Measurements from ENCODE around the gene ACTR3C. TPM values are rescaled to one million over a fixed set of nuclear protein-coding genes. Genes with fewer than 3 reads are reported as not detected.
A peak's percentile ranks its signal among the peaks of the same experiment; 100 is the strongest.

The ACTR3C gene
- total and polyA plus RNA-seq, 2 experiments from 2014 or later, result 1.5 to 3.5 TPM

DNA sequence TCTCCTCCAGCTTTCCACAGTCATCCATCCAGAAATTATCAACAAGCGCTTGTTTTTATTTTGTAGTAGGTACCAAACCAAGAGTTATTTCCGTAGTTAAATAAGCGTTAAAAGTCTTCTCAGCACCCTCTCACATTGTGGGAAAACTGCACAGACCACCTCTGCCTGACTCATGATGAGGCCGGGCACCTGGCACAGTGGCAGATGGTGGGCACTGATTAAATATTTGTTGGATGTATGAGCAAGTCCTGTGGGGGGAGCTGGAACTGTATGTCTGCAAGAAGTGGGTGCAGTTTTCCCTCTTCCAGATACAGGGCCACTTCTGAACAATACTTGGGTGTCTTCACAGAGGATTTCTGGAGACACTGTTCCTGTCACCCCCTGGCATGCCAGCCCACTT lies 40.0 kb upstream of the ACTR3C start:
- no peak for DNase-seq (ENCODE audit: low spot score)
- no peak overlapping the region for H3K27ac Mint-ChIP-seq
- no peak overlapping the region for H3K27ac ChIP-seq (ENCODE audit: low read depth)

More for the DNA sequence above, 40.0 kb upstream of the ACTR3C start:
- no peak for ATAC-seq
- Histone ChIP-seq H3K79me2 (replicated peaks; ENCODE audit: insufficient read depth) (peaks cover 5% of the 10 kb centered on the region; the same call in 1 of the 2 replicates), H3K9me2 (ENCODE audit: insufficient read depth) (no peaks in the 10 kb centered on the region), H3K4me2 (0 out of 2 replicates have a peak overlapping the region, but pooled peaks have one; percentile 62), H3F3A (replicated peaks; ENCODE audit: low read depth) (0 out of 2 replicates have a peak, but pooled peaks cover 15% of the 10 kb centered on the region), H3K4me1 (ENCODE audit: insufficient read depth) (peaks cover 58% of the 10 kb centered on the region), H2AFZ (no peak overlapping the region), H3K36me3 (ENCODE audit: insufficient read depth) (no peaks in the 10 kb centered on the region), H3K27me3 (ENCODE audit: insufficient read depth) (no peaks in the 10 kb centered on the region), H4K20me1 (replicated peaks; ENCODE audit: insufficient read depth) (no peaks in the 10 kb centered on the region), H3K4me3 (no peak overlapping the region)
- no peak for TF ChIP-seq ZNF114 (CRISPR knock-in tag; IDR thresholded peaks at IDR 0.05)
- no peak for TF ChIP-seq JUNB (IDR thresholded peaks at IDR 0.05; ENCODE audit: unreplicated experiment)
- TF ChIP-seq, protein P1, sequence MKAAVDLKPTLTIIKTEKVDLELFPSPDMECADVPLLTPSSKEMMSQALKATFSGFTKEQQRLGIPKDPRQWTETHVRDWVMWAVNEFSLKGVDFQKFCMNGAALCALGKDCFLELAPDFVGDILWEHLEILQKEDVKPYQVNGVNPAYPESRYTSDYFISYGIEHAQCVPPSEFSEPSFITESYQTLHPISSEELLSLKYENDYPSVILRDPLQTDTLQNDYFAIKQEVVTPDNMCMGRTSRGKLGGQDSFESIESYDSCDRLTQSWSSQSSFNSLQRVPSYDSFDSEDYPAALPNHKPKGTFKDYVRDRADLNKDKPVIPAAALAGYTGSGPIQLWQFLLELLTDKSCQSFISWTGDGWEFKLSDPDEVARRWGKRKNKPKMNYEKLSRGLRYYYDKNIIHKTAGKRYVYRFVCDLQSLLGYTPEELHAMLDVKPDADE (IDR thresholded peaks at IDR 0.05), result no peak
- TF ChIP-seq, protein P2, sequence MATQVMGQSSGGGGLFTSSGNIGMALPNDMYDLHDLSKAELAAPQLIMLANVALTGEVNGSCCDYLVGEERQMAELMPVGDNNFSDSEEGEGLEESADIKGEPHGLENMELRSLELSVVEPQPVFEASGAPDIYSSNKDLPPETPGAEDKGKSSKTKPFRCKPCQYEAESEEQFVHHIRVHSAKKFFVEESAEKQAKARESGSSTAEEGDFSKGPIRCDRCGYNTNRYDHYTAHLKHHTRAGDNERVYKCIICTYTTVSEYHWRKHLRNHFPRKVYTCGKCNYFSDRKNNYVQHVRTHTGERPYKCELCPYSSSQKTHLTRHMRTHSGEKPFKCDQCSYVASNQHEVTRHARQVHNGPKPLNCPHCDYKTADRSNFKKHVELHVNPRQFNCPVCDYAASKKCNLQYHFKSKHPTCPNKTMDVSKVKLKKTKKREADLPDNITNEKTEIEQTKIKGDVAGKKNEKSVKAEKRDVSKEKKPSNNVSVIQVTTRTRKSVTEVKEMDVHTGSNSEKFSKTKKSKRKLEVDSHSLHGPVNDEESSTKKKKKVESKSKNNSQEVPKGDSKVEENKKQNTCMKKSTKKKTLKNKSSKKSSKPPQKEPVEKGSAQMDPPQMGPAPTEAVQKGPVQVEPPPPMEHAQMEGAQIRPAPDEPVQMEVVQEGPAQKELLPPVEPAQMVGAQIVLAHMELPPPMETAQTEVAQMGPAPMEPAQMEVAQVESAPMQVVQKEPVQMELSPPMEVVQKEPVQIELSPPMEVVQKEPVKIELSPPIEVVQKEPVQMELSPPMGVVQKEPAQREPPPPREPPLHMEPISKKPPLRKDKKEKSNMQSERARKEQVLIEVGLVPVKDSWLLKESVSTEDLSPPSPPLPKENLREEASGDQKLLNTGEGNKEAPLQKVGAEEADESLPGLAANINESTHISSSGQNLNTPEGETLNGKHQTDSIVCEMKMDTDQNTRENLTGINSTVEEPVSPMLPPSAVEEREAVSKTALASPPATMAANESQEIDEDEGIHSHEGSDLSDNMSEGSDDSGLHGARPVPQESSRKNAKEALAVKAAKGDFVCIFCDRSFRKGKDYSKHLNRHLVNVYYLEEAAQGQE (IDR thresholded peaks at IDR 0.05; ENCODE audit: unreplicated experiment), result no peak
- TF ChIP-seq STAT1 (IDR thresholded peaks at IDR 0.05; ENCODE audit: unreplicated experiment), result no peak
- TF ChIP-seq POLR2AphosphoS5 (IDR thresholded peaks at IDR 0.05; ENCODE audit: low read depth), result no peak
- TF ChIP-seq ZNF462 (CRISPR knock-in tag; IDR thresholded peaks at IDR 0.05), result no peak
- Mint-ChIP-seq H3K4me1 (peaks cover 56% of the 10 kb centered on the region), H3K27me3 (ENCODE audit: insufficient read depth, low read depth, poor library complexity) (peaks cover 9% of the 10 kb centered on the region), H3K36me3 (ENCODE audit: low read depth) (no peaks in the 10 kb centered on the region; the same call in 2 of the 3 replicates), H3K9me3 (no peaks in the 10 kb centered on the region; the same call in 2 of the 3 replicates), H3K4me3 (no peak overlapping the region)
